ENCODE results near the gene CA11.
"Not testable (repeated sequence)": the region's sequence is repeated elsewhere in the genome, so short reads cannot be mapped to it uniquely, and the experiment has no call there.

Gene CA11

GRCh38 chr19:48641850-48642249 lies 4.1 kb downstream of the CA11 start:
- no peak for DNase-seq (ENCODE audit: low read depth)

GRCh38 chr19:48639483-48640375 lies 6.3 kb downstream of the CA11 start:
- no peak for DNase-seq (ENCODE audit: low read depth)

GRCh38 chr19:48638831-48639381 lies 7.1 kb downstream of the CA11 start:
- DNase-seq (ENCODE audit: low read depth) = no peak

- peak; percentile 66 for DNase-seq (ENCODE audit: low read depth)
Measured at GRCh38 chr19:48637948-48638830, 7.8 kb downstream of the CA11 start.

- DNase-seq (ENCODE audit: low read depth) = peak; percentile 99
Measured at GRCh38 chr19:48637449-48637947, 8.5 kb downstream of the CA11 start.

- DNase-seq (ENCODE audit: low read depth) = no peak
Measured at GRCh38 chr19:48636859-48637448, 9.0 kb downstream of the CA11 start, which contains the start of gene DBP. DBP (minus strand) TSS chr19:48637379; CDS start chr19:48636994, 385 bp downstream.

GRCh38 chr19:48635966-48636858 lies 9.8 kb downstream of the CA11 start:
- no peak for DNase-seq (ENCODE audit: low read depth)

GRCh38 chr19:48635263-48635965 lies 10.6 kb downstream of the CA11 start:
- DNase-seq (ENCODE audit: low read depth) = peak; percentile 66

GRCh38 chr19:48634424-48635262 lies 11.3 kb downstream of the CA11 start:
- peak; percentile 84 for DNase-seq (ENCODE audit: low read depth)

GRCh38 chr19:48634036-48634342 lies 12.0 kb downstream of the CA11 start:
- no peak for DNase-seq (ENCODE audit: low read depth)

- no peak for DNase-seq (ENCODE audit: low read depth)
Measured at GRCh38 chr19:48633148-48634035, 12.6 kb downstream of the CA11 start.

- DNase-seq (ENCODE audit: low read depth) = no peak
Measured at GRCh38 chr19:48632692-48633147, 13.3 kb downstream of the CA11 start.

GRCh38 chr19:48632286-48632685 lies 13.7 kb downstream of the CA11 start:
- DNase-seq (ENCODE audit: low read depth) = not testable (repeated sequence)

GRCh38 chr19:48631225-48631624 lies 14.8 kb downstream of the CA11 start:
- DNase-seq (ENCODE audit: low read depth) = no peak

GRCh38 chr19:48630296-48631063 lies 15.5 kb downstream of the CA11 start:
- no peak for DNase-seq (ENCODE audit: low read depth)

GRCh38 chr19:48629599-48630295 lies 16.2 kb downstream of the CA11 start:
- DNase-seq (ENCODE audit: low read depth) = no peak

GRCh38 chr19:48629297-48629598 lies 16.7 kb downstream of the CA11 start:
- DNase-seq (ENCODE audit: low read depth) = no peak

Data from stimulated activated CD8-positive, alpha-beta memory T cell treated with anti-CD3 and anti-CD28 coated beads, Interleukin-12 subunit alpha, Interleukin-12 subunit beta, amount 100 ng/mL, for 4 hours (primary cell).